ENCODE data around the gene KDM6B. TPM values are rescaled to one million over a fixed set of nuclear protein-coding genes. Genes with fewer than 3 reads are reported as not detected.
A peak's percentile ranks its signal among the peaks of the same experiment; 100 is the strongest.

KDM6B gene, protein sequence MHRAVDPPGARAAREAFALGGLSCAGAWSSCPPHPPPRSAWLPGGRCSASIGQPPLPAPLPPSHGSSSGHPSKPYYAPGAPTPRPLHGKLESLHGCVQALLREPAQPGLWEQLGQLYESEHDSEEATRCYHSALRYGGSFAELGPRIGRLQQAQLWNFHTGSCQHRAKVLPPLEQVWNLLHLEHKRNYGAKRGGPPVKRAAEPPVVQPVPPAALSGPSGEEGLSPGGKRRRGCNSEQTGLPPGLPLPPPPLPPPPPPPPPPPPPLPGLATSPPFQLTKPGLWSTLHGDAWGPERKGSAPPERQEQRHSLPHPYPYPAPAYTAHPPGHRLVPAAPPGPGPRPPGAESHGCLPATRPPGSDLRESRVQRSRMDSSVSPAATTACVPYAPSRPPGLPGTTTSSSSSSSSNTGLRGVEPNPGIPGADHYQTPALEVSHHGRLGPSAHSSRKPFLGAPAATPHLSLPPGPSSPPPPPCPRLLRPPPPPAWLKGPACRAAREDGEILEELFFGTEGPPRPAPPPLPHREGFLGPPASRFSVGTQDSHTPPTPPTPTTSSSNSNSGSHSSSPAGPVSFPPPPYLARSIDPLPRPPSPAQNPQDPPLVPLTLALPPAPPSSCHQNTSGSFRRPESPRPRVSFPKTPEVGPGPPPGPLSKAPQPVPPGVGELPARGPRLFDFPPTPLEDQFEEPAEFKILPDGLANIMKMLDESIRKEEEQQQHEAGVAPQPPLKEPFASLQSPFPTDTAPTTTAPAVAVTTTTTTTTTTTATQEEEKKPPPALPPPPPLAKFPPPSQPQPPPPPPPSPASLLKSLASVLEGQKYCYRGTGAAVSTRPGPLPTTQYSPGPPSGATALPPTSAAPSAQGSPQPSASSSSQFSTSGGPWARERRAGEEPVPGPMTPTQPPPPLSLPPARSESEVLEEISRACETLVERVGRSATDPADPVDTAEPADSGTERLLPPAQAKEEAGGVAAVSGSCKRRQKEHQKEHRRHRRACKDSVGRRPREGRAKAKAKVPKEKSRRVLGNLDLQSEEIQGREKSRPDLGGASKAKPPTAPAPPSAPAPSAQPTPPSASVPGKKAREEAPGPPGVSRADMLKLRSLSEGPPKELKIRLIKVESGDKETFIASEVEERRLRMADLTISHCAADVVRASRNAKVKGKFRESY (N-terminal part only)
- total RNA-seq (100 to 1,000 TPM; 119 to 129 TPM), polyA plus RNA-seq (1 to 10 TPM in 1 of 2 donors, not detected in 1; 1.7 TPM)

DNA sequence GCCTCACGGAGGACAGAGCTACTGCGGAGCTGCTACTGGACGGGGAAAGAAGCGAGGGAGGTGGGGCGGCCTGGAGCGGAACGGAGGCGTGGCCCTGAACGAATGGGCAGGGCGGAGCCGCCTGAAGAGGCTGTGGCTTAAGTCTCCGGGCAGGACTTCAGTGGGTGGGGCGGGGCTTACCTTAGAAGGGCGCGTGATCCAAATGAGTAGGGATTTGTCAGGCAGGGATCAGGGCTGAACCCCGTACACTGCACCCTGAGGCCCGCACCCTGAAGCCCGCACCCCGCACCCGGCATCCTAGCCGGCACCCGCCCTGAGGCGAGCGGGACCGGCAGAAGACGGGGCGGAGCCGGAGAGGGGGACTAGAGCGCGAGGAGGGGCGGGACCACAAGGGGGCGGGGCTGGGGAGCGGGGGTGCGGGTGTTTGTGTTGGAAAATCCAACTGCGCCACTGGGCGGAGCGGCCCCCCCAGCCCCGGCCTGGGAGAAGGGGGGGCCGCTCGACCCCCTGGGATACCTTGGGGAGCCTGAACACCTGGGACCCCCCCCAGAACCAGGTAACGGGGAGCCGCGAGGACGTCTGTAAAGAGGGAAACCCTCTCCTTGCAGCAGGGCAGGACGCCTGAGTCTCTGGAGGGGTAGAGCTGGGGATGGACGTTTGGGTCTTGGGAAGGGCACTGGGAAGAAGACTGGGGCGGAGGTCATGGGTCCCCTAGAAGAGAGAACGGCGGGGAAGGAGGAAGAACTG is at the start of gene KDM6B:
Gene KDM6B, plus strand, starts transcription at position 423 of the 747 bp plus-strand sequence. CDS start 11,338 bp downstream, outside the sequence.
- peaks cover 0 to 17% of the 10 kb centered on the region in 2 donors for H3K36me3 Mint-ChIP-seq
- no peaks in the 10 kb centered on the region for H3K27me3 ChIP-seq (ENCODE audit: insufficient read depth, low read length)
- H3K4me1 ChIP-seq (ENCODE audit: insufficient read depth, low read length), result peaks cover 35% of the 10 kb centered on the region
- peak within 1 kb of the TSS; percentile 84 to 98 (median 94) for H3K4me3 Mint-ChIP-seq
- H3K9me3 Mint-ChIP-seq, result peaks cover 0 to 3% (median 0%) of the 10 kb centered on the region in 8 donors
- peak within 1 kb of the TSS; percentile 76 to 84 for H3K4me3 ChIP-seq (ENCODE audit: low read length in 2 of 2)
- H3K4me1 Mint-ChIP-seq, result peaks cover 28 to 52% (median 32%) of the 10 kb centered on the region in 4 donors
- H3K36me3 ChIP-seq (ENCODE audit: insufficient read depth, low read length), result no peaks in the 10 kb centered on the region
- DNase-seq, result peak; percentile 89 to 94 (median 90)
- intact Hi-C loops (cut with micrococcal nuclease), result loop anchor here (1.0 to 2.0 kb wide), 6 partner anchors 8 to 261 kb away; partner anchors contain the start of genes CNTROB and NAA38
- peak within 1 kb of the TSS; percentile 98 for H3K27ac ChIP-seq (ENCODE audit: low read depth, low read length)
- ChIA-PET POLR2A (ENCODE audit: partially characterized antibody) (interaction anchor here (0.6 to 9.0 kb wide), 25 partner anchors 9 to 620 kb away, joined by 3 to 238 read pairs (median 4); partner anchors contain the start of genes ALOXE3, CHD3, CNTROB and CYB5D1), CTCF (ENCODE audit: partially characterized antibody) (interaction anchor here (0.6 to 6.1 kb wide), 18 partner anchors 8 to 223 kb away, joined by 3 to 65 read pairs (median 4); partner anchors contain the start of gene NAA38)
- no peaks in the 10 kb centered on the region for H3K9me3 ChIP-seq (ENCODE audit: control insufficient read depth in 1 of 2, low read length in 2 of 2)
- peaks cover 0 to 11% of the 10 kb centered on the region in 2 donors for H3K27me3 Mint-ChIP-seq
- peak within 1 kb of the TSS; percentile 99 to 100 (median 99) for H3K27ac Mint-ChIP-seq

DNA sequence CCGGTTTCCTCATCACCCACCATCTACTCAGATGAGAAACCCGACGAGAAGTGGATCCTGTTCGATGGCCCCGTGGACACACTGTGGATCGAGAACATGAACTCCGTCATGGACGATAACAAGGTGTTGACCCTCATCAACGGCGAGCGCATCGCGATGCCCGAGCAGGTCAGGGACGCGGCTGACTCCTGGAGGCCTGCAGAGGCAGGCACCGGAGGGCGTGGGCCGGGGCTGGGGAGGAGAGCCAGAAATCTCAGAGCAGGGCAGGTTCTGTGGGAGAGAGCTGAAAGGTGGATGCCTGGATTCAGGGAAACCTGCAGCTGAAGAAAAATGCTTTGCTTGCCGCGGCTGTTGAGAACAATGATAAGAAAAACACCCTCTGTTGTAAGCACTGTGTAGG is 47.2 kb upstream of the KDM6B start:
- DNase-seq, result no peak
- H3K4me3 ChIP-seq (ENCODE audit: low read length in 2 of 2), result no peak overlapping the region
- no peak overlapping the region for H3K27ac ChIP-seq (ENCODE audit: low read depth, low read length)
- Mint-ChIP-seq H3K36me3 (no peaks in the 10 kb centered on the region), H3K4me3 (no peak overlapping the region), H3K27ac (no peak overlapping the region), H3K9me3 (peaks cover 0 to 1% (median 0%) of the 10 kb centered on the region in 8 donors), H3K4me1 (peaks cover 0 to 2% (median 0%) of the 10 kb centered on the region in 4 donors), H3K27me3 (peaks cover 6% of the 10 kb centered on the region in 2 donors)
- no peaks in the 10 kb centered on the region for H3K4me1 ChIP-seq (ENCODE audit: insufficient read depth, low read length)
- intact Hi-C loops (cut with micrococcal nuclease), result no loop called here
- no peaks in the 10 kb centered on the region for H3K9me3 ChIP-seq (ENCODE audit: control insufficient read depth in 1 of 2, low read length in 2 of 2)
- no peaks in the 10 kb centered on the region for H3K27me3 ChIP-seq (ENCODE audit: insufficient read depth, low read length)
- ChIA-PET CTCF (ENCODE audit: partially characterized antibody) (no interaction called here), POLR2A (ENCODE audit: partially characterized antibody) (no interaction called here)
- H3K36me3 ChIP-seq (ENCODE audit: insufficient read depth, low read length), result no peaks in the 10 kb centered on the region

DNA sequence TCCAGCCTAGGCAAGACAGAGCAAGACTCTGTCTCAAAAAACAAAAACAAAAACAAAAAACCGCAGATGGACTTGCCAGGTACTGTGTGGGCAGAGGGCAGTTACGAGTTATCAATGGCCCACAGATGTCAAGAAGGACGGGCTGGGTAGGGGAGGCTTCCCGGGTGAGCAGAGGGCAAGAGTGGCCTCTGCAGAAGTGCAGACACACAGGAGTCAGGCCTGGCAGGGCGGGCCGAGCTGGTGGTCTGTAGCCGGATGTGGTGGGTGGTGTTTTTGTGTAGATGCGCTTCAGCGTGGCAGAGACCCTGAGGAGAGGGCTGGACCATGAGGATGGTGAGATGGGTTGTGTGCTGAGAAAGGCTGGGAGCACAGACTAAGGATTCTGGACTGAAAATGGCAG is 44.9 kb upstream of the KDM6B start:
- H3K4me3 Mint-ChIP-seq, result no peak overlapping the region
- DNase-seq, result no peak
- Histone ChIP-seq H3K27ac (ENCODE audit: low read depth, low read length) (no peak overlapping the region), H3K27me3 (ENCODE audit: insufficient read depth, low read length) (no peaks in the 10 kb centered on the region), H3K4me3 (ENCODE audit: low read length in 2 of 2) (no peak overlapping the region), H3K36me3 (ENCODE audit: insufficient read depth, low read length) (no peaks in the 10 kb centered on the region), H3K9me3 (ENCODE audit: control insufficient read depth in 1 of 2, low read length in 2 of 2) (no peaks in the 10 kb centered on the region), H3K4me1 (ENCODE audit: insufficient read depth, low read length) (no peaks in the 10 kb centered on the region)
- H3K9me3 Mint-ChIP-seq, result no peaks in the 10 kb centered on the region
- peaks cover 1 to 2% of the 10 kb centered on the region in 2 donors for H3K27me3 Mint-ChIP-seq
- H3K4me1 Mint-ChIP-seq, result no peaks in the 10 kb centered on the region
- CTCF ChIA-PET (ENCODE audit: partially characterized antibody), result no interaction called here
- intact Hi-C loops (cut with micrococcal nuclease), result no loop called here
- POLR2A ChIA-PET (ENCODE audit: partially characterized antibody), result no interaction called here
- H3K36me3 Mint-ChIP-seq, result no peaks in the 10 kb centered on the region
- H3K27ac Mint-ChIP-seq, result no peak overlapping the region

DNA sequence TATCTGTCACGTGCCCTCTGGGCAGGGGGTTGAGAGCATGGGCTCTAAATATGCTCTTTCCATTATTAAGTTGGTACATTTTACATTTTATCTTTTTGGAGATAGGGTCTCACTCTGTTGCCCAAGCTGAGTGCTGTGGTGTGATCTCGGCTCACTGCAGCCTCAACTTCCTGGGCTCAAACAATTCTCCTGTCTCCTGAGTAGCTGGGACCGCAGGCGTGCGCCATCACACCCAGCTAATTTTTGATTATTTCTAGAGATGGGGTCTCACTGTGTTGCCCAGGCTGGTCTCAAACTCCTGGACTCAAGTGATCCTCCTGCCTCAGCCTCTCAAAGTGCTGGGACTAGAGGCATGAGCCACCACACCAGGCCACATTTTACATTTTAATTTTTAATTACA is 43.9 kb upstream of the KDM6B start:
- Mint-ChIP-seq H3K27ac (no peak overlapping the region), H3K4me3 (no peak overlapping the region), H3K9me3 (no peaks in the 10 kb centered on the region), H3K4me1 (no peaks in the 10 kb centered on the region), H3K27me3 (peaks cover 1 to 2% of the 10 kb centered on the region in 2 donors), H3K36me3 (no peaks in the 10 kb centered on the region)
- H3K36me3 ChIP-seq (ENCODE audit: insufficient read depth, low read length), result no peaks in the 10 kb centered on the region
- no peaks in the 10 kb centered on the region for H3K9me3 ChIP-seq (ENCODE audit: control insufficient read depth in 1 of 2, low read length in 2 of 2)
- no peak overlapping the region for H3K4me3 ChIP-seq (ENCODE audit: low read length in 2 of 2)
- no peaks in the 10 kb centered on the region for H3K27me3 ChIP-seq (ENCODE audit: insufficient read depth, low read length)
- no peak overlapping the region for H3K27ac ChIP-seq (ENCODE audit: low read depth, low read length)
- DNase-seq, result no peak
- no peaks in the 10 kb centered on the region for H3K4me1 ChIP-seq (ENCODE audit: insufficient read depth, low read length)
- ChIA-PET CTCF (ENCODE audit: partially characterized antibody) (no interaction called here), POLR2A (ENCODE audit: partially characterized antibody) (no interaction called here)
- intact Hi-C loops (cut with micrococcal nuclease), result no loop called here

DNA sequence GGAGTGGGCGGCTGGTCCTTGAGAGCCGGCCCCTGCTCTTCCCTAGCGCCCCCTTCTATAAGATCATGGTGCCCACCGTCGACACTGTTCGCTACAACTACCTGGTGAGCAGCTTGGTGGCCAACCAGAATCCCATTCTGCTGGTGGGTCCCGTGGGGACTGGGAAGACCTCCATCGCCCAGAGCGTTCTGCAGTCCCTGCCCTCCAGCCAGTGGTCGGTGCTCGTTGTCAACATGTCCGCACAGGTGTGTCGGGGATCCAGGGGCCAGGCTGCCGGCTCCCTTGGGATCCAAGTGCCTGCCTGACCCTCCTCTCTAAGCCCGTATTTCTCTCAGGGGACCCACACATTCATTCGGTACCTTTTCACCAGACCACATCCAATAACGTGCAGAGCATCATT is 41.4 kb upstream of the KDM6B start:
- ChIA-PET POLR2A (ENCODE audit: partially characterized antibody) (no interaction called here), CTCF (ENCODE audit: partially characterized antibody) (no interaction called here)
- Mint-ChIP-seq H3K27me3 (peaks cover 3 to 7% of the 10 kb centered on the region in 2 donors), H3K9me3 (no peaks in the 10 kb centered on the region), H3K4me3 (no peak overlapping the region), H3K36me3 (no peaks in the 10 kb centered on the region), H3K4me1 (no peaks in the 10 kb centered on the region), H3K27ac (no peak overlapping the region)
- intact Hi-C loops (cut with micrococcal nuclease), result no loop called here
- Histone ChIP-seq H3K4me1 (ENCODE audit: insufficient read depth, low read length) (no peaks in the 10 kb centered on the region), H3K4me3 (ENCODE audit: low read length in 2 of 2) (no peak overlapping the region), H3K27me3 (ENCODE audit: insufficient read depth, low read length) (no peaks in the 10 kb centered on the region), H3K27ac (ENCODE audit: low read depth, low read length) (no peak overlapping the region), H3K36me3 (ENCODE audit: insufficient read depth, low read length) (no peaks in the 10 kb centered on the region), H3K9me3 (ENCODE audit: control insufficient read depth in 1 of 2, low read length in 2 of 2) (no peaks in the 10 kb centered on the region)
- DNase-seq, result no peak

DNA sequence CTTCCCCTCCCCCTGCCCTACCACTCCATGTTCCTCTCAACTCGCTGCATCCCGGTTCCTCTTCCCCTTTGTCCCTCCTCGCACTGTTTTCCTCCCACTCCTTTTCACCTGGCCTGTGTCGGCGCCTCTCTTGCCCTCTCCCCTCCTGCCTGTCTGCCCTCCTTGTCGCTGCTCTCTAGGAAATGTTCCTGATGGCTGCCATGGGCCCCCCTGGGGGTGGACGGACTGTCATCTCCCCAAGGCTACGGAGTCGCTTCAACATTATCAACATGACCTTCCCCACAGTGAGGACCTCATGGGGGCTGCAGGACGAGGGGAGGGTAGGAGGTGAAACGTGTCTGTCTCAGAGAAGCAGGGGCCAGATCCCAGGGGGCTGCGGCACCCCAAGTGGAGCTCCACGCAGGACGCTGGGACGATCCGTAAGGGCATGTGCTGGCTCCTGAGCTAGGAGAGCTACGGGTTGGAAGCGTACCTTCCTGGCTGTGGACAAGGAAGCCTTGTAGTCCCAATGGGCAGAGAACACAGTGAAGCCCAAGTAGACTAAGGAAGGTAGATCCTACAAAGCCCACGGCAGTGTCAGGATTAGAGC is 39.8 kb upstream of the KDM6B start:
- H3K9me3 ChIP-seq (ENCODE audit: control insufficient read depth in 1 of 2, low read length in 2 of 2), result no peaks in the 10 kb centered on the region
- ChIA-PET POLR2A (ENCODE audit: partially characterized antibody) (no interaction called here), CTCF (ENCODE audit: partially characterized antibody) (no interaction called here)
- Mint-ChIP-seq H3K9me3 (no peaks in the 10 kb centered on the region), H3K27ac (no peak overlapping the region), H3K4me1 (peaks cover 0 to 1% (median 0%) of the 10 kb centered on the region in 4 donors), H3K36me3 (no peaks in the 10 kb centered on the region), H3K27me3 (peaks cover 7 to 8% of the 10 kb centered on the region in 2 donors), H3K4me3 (no peak overlapping the region)
- no peak for DNase-seq
- H3K4me1 ChIP-seq (ENCODE audit: insufficient read depth, low read length), result no peaks in the 10 kb centered on the region
- intact Hi-C loops (cut with micrococcal nuclease), result no loop called here
- H3K36me3 ChIP-seq (ENCODE audit: insufficient read depth, low read length), result no peaks in the 10 kb centered on the region
- H3K27me3 ChIP-seq (ENCODE audit: insufficient read depth, low read length), result no peaks in the 10 kb centered on the region
- H3K4me3 ChIP-seq (ENCODE audit: low read length in 2 of 2), result no peak overlapping the region
- no peak overlapping the region for H3K27ac ChIP-seq (ENCODE audit: low read depth, low read length)

Measured in CD4-positive, alpha-beta memory T cell (primary cell).